NCI-H748 treated with DMSO at 0.1 percent for 48 hours (cell line): ENCODE results near the gene HOOK2.

Experiments
- DNase-seq: peaks from one replicate; lab custom pipeline; 2025; lab: John Stamatoyannopoulos, UW

Gene HOOK2

DNA sequence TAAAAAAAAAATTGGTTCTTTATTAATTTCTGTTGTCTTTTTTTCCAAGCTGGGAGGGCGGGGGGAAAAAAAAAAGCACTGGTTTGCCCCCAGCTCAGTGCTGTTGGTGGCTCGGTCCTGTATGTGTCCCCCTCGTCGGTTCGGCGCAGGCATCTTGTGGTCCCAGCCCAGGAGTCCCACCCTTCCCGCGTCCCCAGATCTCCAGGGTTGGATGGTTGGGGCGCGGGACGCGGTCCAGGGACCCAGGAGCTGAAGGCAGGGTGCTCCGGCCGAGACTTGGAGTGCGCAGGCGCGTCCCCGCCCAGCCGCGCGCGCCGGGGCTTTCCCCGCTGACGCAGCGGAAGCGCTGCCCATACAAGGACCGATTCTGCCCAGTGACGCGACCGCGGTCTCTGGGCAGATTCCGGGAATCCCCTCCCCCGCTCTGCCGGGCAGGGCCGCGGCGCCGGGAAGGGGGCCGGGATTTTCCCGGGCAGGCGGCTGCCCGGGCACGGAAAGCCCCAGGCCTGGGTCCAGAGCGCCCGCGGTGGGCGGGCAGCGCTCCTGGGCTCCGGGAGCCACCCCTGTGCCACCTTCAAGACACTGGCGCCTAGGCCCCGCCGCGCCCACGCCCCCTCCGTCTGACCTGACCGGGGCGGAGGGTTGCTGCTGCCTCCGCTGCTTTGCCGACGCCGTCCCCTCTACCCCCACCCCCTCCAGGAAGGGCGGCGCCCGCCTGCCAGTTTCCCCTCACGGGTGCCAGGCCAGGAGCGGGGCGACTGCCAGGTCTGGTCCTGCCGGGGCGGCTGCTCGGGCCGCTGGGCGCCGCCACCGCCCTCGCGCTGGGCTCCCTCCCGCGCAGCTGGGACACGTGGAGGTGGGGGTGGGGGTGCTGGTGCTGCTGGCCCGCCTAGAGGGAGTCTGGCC lies 18.2 kb upstream of the HOOK2 start:
- peak; percentile 40 for DNase-seq

DNA sequence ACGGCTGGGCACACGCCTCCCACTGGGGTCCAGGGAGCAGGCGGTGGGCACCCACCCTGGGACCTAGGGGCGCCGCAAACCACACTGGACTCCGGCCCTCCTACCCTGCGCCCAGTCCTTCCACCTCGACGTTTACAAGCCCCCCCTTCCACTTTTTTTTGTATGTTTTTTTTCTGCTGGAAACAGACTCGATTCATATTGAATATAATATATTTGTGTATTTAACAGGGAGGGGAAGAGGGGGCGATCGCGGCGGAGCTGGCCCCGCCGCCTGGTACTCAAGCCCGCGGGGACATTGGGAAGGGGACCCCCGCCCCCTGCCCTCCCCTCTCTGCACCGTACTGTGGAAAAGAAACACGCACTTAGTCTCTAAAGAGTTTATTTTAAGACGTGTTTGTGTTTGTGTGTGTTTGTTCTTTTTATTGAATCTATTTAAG lies 17.5 kb upstream of the HOOK2 start:
- DNase-seq, result no peak

DNA sequence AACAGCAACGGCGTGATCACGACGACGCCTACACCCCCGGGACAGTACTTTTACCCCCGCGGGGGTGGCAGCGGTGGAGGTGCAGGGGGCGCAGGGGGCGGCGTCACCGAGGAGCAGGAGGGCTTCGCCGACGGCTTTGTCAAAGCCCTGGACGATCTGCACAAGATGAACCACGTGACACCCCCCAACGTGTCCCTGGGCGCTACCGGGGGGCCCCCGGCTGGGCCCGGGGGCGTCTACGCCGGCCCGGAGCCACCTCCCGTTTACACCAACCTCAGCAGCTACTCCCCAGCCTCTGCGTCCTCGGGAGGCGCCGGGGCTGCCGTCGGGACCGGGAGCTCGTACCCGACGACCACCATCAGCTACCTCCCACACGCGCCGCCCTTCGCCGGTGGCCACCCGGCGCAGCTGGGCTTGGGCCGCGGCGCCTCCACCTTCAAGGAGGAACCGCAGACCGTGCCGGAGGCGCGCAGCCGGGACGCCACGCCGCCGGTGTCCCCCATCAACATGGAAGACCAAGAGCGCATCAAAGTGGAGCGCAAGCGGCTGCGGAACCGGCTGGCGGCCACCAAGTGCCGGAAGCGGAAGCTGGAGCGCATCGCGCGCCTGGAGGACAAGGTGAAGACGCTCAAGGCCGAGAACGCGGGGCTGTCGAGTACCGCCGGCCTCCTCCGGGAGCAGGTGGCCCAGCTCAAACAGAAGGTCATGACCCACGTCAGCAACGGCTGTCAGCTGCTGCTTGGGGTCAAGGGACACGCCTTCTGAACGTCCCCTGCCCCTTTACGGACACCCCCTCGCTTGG lies 16.9 kb upstream of the HOOK2 start:
- peak; percentile 29 for DNase-seq

DNA sequence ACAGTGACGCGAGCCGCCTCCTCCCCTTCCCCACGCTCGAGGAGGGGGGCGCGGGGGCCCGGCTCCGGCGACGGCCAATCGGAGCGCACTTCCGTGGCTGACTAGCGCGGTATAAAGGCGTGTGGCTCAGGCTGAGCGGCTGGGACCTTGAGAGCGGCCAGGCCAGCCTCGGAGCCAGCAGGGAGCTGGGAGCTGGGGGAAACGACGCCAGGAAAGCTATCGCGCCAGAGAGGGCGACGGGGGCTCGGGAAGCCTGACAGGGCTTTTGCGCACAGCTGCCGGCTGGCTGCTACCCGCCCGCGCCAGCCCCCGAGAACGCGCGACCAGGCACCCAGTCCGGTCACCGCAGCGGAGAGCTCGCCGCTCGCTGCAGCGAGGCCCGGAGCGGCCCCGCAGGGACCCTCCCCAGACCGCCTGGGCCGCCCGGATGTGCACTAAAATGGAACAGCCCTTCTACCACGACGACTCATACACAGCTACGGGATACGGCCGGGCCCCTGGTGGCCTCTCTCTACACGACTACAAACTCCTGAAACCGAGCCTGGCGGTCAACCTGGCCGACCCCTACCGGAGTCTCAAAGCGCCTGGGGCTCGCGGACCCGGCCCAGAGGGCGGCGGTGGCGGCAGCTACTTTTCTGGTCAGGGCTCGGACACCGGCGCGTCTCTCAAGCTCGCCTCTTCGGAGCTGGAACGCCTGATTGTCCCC lies 16.1 kb upstream of the HOOK2 start, which contains the start of gene JUNB:
Gene JUNB (plus strand): TSS at position 142 of the 706 bp plus-strand sequence. CDS start 286 bp downstream, at position 428.
- DNase-seq, result peak; percentile 72

DNA sequence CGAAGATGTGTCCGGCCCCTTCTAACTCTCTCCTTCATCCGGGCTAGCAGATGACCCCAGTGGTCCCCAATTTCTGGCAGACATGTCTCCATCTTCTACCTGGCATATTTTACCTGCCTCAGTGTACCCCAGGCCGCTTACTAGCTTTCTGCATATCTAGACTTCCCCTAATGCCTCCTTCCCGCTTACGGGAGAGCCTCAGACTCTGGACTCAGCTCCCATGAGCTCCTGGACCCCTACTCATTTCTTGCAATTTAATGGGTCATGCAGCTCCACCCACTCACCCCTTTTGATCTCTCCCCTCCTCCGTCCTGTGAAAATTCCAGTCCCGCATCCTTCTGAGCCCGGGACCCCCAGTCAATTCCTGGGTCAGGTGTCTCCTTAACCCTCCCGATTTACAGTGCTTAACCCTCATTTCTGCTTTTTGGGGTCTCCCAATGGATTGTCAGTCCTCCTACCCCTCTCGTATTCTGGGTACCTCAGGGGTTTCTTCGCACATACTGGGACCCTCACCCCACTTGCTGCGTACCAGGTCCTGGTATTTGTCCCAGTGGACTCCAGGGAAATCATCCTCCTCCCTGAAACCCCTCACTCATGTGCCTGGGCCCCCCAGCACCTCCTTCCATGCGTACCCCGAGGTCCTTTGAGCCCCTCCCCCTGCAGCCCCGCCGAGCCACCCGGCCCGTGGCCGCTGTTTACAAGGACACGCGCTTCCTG lies 15.4 kb upstream of the HOOK2 start:
- DNase-seq, result no peak

DNA sequence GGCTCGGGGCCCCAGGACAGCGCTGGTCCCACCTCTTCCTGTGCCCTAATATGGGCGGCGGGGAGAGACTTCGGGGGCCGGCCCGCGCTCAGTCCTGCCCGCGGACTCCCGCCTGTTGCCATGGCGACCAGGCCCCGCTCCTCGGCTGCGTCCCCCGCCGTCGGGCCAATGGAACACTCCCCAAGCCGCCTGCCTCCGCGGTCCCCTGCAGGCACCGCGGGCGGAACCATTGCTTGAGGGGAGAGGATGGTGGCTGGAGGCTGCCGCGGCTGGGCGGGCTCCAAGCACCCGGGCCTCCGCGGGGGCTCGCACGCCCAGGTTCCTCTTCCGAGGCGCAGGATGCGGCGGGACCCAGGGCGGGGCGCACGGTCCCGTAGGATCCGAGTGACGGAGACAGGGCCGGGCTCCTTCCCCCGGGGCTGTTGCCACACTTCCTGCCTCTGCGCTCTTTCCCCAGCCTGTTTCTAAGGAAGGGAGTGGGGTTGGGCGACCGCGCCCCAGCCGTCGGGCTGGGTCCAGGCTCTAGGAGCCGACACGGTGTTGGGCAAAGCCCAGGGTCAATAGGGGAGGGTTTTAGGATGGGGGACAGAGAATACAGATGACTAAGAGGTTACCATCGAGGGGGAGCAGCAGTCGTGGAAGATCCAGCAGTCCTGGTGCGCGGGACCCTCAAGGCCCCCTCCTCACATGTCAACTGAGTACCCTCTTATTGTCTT lies 14.7 kb upstream of the HOOK2 start:
- peak; percentile 80 for DNase-seq

DNA sequence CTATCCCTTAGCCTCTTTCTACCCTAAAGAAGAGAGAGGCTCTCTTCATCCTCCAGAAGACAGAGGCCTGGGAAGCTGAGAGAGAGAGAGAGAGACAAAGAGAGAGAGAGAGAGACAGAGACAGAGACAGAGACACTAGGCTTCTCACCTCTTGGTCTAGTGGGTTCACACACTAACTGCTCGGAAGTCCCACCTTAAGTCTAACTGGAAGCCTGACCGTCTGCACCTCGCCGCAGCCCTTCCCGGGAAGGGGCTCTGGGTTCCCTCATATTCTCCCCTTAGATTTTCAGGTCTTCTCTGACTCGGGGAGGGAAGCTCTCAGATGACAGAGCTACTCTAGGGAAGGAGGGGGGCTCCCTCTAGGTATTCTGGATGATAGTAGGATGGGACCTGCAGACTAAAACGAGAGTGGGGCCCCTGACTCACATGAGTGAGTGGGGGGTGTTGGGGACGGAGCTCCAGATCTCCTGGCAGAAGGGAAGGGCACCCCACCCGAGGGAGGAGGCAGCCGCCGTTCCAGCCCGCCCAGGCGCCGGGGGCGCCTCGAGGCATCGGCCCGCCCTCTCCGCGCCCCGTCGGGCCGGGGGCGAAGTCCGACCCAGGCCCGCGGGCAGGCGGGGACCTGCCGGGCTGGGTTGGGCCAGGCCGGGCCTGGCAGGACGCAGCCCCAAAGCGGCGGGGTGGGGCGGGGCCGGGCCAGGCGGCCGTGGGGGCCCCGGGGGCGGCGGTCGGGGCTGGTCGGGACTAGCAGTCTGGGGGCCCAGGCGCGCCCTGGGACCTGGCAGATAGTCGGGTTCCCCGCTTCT lies 13.9 kb upstream of the HOOK2 start:
- DNase-seq, result no peak

DNA sequence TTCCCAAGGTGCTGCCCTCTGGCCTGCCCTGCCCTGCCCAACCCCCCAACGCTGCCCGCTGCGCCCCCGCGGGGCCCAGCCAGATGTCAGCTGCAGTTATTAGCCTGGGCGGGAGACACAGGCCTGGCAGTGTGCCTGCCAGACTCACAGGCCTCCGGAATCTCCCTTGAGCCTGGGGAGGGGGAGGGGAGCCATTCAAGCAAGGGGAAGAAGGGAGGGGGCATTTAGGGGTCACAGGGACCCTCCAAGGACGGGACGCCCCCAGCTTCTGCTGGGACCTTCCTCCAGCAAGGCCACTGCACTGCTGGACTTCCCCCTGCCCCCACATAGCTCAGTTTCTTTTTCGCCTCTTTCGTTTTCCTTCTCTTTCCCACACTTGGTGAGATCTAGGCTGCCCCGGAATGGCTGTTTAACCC lies 13.3 kb upstream of the HOOK2 start:
- DNase-seq, result no peak

DNA sequence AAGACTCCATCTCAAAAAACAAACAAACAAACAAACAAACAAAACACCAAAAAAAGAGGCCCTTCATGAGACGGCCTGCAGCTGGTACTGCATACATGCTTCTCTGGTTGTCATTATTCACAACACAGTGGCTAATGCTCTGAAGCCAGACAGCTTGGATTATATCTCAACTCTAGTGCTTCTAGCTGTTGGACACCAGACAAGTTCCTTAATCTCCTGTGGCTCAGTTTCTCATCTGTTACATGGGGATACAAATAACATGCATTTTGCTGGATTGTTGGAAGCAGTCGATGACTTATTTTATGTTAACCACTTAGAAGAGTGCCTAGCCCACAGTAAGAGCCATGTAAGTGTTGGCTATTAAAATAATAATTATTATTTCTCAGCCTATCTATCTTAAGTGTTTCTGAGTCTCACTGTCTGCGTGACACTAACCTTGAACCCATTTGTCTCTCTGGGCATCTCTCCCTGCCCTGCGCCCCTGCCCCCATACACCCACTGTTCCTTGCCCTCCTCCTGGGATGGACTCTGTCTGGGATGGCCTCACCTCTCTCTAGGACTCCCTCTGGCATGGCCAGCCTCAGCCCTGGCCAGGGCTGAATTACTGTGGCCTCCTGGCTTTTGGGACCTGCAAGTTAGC lies 12.8 kb upstream of the HOOK2 start:
- no peak for DNase-seq

DNA sequence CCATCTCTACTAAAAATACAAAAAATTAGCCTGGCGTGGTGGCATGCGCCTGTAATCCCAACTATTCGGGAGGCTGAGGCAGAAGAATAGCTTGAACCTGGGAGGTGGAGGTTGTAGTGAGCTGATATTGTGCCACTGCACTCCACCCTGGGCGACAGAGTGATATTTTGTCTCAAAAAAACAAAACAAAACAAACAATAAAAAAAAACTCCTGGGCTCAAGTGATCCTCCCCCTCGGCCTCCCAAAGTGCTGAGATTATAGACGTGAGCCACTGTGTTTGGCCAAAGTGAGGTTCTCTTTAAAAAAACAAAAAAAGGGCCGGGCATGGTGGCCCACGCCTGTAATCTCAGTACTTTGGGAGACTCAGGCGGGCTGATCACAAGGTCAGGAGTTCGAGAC lies 12.1 kb upstream of the HOOK2 start:
- no peak for DNase-seq

DNA sequence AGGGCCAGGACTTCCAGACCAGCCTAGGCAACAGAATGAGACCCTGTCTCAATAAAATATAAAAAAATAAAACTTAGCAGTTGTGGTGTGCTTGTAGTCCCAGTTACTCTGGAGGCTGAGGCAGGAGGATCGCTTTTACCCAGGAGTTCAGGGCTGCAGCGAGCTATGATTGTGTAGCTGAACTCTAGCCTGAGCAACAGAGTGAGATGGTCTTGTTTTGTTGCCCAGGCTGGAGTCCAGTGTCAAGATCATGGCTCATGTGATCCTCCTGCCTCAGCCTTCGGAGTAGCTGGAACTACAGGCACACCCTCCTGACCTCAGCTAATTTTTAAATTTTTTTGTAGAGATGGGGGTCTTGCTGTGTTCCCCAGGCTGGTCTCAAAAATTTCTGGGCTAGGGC lies 11.6 kb upstream of the HOOK2 start:
- DNase-seq, result no peak

DNA sequence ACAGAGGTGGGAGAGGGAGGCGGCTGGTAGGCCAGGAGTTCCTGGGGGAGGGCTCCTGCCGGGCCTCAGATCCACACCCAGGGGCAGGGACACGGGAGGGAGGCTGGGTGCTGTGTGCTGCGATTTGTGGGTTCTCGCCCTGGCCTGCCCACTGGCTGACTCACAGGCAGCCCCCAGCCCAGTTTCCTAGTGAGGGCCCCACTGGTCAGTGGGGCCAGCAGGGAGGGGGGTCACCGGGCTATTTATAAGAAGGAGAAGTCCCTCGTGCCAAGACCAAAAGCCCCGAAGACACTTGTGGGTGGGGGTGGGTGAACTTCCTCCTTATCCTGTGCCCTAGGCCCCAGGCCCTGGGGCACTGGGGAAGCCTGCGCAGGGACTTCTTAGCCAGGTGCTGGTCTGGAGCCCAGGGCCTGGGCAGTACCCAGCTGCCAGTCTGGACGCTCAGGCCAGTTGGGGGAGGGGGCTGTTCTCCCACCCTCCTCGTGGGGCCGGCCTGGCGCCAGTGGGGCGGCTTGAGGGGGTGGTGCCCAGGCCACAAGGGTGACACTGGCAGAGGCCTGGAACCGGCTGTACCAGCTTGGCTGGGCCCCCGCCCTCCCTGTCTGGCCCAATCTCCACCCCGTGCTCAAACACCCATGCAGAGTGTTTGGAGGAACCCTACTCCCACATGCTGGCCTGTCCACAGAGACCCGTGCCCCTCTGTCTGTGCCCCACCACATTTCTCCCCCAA lies 11.0 kb upstream of the HOOK2 start:
- no peak for DNase-seq

DNA sequence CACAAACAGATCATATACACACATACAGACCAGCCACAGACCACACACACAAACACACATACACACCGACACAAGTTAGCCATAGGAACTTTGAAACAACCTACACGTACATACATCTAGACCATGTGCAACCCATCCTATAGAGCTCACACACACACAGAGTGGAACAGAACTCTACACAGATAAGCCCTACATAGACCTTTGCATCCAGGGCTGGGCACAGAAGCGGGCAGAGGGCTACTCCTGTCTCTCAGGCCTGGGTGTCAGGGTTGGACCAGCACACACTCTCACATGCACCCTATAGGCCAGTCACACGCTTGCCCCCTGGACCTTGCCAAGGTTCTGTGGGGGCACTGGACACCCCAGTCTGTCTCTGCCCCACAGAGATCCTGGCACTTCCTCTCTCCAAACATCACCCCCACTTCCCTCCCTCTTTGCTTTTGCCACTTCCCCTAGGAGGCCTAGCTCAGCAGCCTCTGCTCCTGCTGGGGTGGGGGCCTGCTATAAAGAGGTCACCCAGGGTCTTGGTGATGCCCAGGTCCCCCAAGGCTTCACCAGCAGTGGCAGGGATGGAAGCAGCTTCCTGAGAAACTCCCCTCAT lies 10.2 kb upstream of the HOOK2 start:
- DNase-seq, result no peak

DNA sequence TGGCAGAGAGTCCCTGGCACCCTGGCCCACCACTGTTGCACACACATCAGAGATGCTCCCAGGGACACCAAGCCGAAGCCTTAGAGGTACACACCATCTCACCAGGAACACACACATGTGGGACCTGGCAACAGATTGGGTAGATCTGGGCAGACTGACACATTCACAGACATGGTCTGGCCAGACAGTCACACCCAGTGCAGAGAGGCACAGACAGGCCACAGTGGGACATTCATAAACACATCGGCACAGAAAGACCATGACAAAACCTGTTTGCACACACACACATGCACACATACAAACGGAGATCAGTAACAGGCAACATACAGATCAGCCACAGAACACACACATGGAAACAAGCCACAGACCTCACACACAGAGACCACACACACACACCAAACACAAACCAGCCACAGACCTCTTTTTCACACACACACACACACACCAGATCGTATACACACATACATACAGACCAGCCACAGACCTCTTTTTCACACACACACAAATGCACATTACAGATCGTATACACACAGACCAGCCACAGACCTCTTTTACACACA lies 9.6 kb upstream of the HOOK2 start:
- no peak for DNase-seq

DNA sequence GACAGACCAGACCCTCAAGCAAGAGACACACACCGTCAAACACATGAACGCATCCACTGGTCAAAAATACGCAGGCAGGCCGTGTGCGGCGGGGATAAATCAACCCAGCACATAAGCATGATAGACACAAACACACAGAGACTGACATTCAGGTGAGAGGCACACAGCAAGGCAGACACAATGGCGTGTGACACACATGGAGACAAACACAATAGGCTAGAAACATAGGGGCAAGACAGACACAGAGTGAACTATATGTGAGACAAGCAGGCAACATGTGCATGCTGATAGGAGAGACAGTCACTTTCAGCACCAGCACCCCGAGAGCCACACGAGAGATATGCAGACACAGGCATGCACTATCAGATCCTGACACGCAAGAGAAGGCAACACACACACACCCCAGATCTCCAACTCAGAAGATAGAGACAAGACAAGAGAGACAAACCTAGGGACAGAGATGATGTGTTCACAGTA lies 9.1 kb upstream of the HOOK2 start:
- no peak for DNase-seq

DNA sequence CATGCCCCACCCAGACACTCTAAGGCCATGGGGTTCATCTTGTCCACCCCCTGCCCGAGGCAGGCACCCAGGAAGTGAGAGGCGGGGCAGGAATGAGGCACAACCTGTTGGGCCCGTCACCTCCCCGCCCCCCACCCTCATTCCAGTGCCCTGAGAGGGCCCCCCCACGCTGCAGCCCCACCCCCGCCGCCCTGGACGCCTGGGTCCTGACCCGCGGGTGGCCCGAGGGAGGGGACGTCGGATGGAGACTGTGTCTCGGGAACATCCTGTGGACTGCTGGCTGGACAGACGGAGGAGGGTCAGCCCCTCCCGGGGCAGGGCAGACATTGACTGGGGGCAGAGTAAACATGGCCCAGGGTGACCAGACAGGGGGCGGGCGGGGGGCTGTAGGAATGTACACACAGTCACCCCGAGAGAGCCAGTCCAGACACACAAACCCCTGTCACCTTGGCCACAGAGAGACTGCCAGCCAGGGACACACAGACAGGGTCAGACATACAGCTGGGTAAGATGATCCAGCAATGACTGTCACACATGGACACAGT lies 8.6 kb upstream of the HOOK2 start:
- DNase-seq, result no peak

DNA sequence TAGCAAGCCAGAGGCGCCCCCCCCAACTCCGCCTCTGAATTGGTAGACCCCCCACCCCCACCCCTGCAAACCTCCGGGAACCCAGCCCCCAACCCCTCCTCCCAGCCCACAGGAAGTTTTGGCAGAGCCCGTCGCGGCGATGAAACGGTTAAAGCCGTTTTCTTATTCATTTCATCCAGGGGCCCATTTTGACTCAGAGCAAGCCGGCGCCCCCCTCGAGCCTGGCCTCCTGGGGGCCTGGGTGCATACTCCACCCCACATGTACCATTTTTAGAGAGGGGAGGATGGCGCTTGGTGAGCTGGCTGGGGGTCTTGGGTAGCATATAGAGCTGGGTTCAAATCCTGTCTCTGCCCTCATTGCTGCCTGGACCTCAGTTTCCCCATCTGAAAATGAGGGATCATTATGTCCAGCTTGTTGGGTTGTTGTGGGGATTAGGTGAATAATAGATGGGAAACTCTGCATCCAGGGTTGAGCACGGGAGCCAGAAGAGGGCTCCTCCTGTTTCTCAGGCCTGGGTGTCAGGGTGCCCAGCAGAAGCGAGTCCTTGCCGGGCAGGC lies 8.0 kb upstream of the HOOK2 start:
- DNase-seq, result no peak
